ENCODE data around the gene ING5. TPM values are rescaled to one million over a fixed set of nuclear protein-coding genes. Genes with fewer than 3 reads are reported as not detected.
"Not testable (repeated sequence)": the region's sequence is repeated elsewhere in the genome, so short reads cannot be mapped to it uniquely, and the experiment has no call there.

The ING5 gene
- total RNA-seq, 2 donors from 2014 or later, result 27.3 to 64.8 TPM

- Histone ChIP-seq H3K4me1 (ENCODE audit: control insufficient read depth in 1 of 2, low read depth in 2 of 2) (peaks cover 0 to 9% of the 10 kb centered on the region in 2 donors), H3K27me3 (replicated peaks; ENCODE audit: insufficient read depth) (no peaks in the 10 kb centered on the region), H3K36me3 (peaks cover 23% of the 10 kb centered on the region)
Observed at GRCh38 chr2:241741016-241741415, 39.2 kb downstream of the ING5 start.

GRCh38 chr2:241742320-241742939 is 40.6 kb downstream of the ING5 start:
- peaks cover 0 to under 1% of the 10 kb centered on the region in 2 donors for H3K4me1 ChIP-seq (ENCODE audit: control insufficient read depth in 1 of 2, low read depth in 2 of 2)
- peaks cover 23% of the 10 kb centered on the region for H3K36me3 ChIP-seq
- ATAC-seq (ENCODE audit: insufficient number of reproducible peaks, low FRiP score, low read depth) (no peak), DNase-seq (ENCODE audit: low spot score) (no peak)
- no peak for TF ChIP-seq CTCF (IDR thresholded peaks at IDR 0.05)
- no peak overlapping the region for H3K27ac ChIP-seq
- H3K27me3 ChIP-seq (replicated peaks; ENCODE audit: insufficient read depth), result no peaks in the 10 kb centered on the region
- no peaks in the 10 kb centered on the region for H3K9me3 ChIP-seq
- no peak overlapping the region for H3K4me3 ChIP-seq

More at GRCh38 chr2:241741016-241741415, 39.2 kb downstream of the ING5 start:
- no peak for TF ChIP-seq CTCF (IDR thresholded peaks at IDR 0.05)
- DNase-seq (ENCODE audit: low spot score) (no peak), ATAC-seq (ENCODE audit: insufficient number of reproducible peaks, low FRiP score, low read depth) (no peak)
- H3K9me3 ChIP-seq, result no peaks in the 10 kb centered on the region
- H3K4me3 ChIP-seq, result no peak overlapping the region
- H3K27ac ChIP-seq, result no peak overlapping the region

GRCh38 chr2:241743008-241743407 is 41.2 kb downstream of the ING5 start:
- H3K36me3 ChIP-seq, result peaks cover 23% of the 10 kb centered on the region
- not testable (repeated sequence) for H3K27ac ChIP-seq; H3K4me1 ChIP-seq (ENCODE audit: control insufficient read depth in 1 of 2, low read depth in 2 of 2); ATAC-seq (ENCODE audit: insufficient number of reproducible peaks, low FRiP score, low read depth); H3K4me3 ChIP-seq; H3K27me3 ChIP-seq (replicated peaks; ENCODE audit: insufficient read depth); DNase-seq (ENCODE audit: low spot score); H3K9me3 ChIP-seq

- H3K27me3 ChIP-seq (replicated peaks; ENCODE audit: insufficient read depth), result no peaks in the 10 kb centered on the region
- no peak overlapping the region for H3K27ac ChIP-seq
- TF ChIP-seq CTCF (IDR thresholded peaks at IDR 0.05), result no peak
- H3K4me3 ChIP-seq, result no peak overlapping the region
- no peaks in the 10 kb centered on the region for H3K9me3 ChIP-seq
- no peak for DNase-seq (ENCODE audit: low spot score)
- ATAC-seq (ENCODE audit: insufficient number of reproducible peaks, low FRiP score, low read depth), result no peak
- H3K4me1 ChIP-seq (ENCODE audit: control insufficient read depth in 1 of 2, low read depth in 2 of 2), result no peaks in the 10 kb centered on the region
- peaks cover 23% of the 10 kb centered on the region for H3K36me3 ChIP-seq
Observed at GRCh38 chr2:241743620-241744019, 41.8 kb downstream of the ING5 start.

GRCh38 chr2:241744028-241744754 is 42.4 kb downstream of the ING5 start:
- Histone ChIP-seq H3K4me1 (ENCODE audit: control insufficient read depth in 1 of 2, low read depth in 2 of 2) (no peaks in the 10 kb centered on the region), H3K27me3 (replicated peaks; ENCODE audit: insufficient read depth) (no peaks in the 10 kb centered on the region), H3K9me3 (no peaks in the 10 kb centered on the region), H3K4me3 (no peak overlapping the region), H3K27ac (no peak overlapping the region), H3K36me3 (peaks cover 23% of the 10 kb centered on the region)
- ATAC-seq (ENCODE audit: insufficient number of reproducible peaks, low FRiP score, low read depth) (no peak), DNase-seq (ENCODE audit: low spot score) (no peak)
- no peak for TF ChIP-seq CTCF (IDR thresholded peaks at IDR 0.05)

All from thoracic aorta (tissue), 2 donors.